H9 (cell line): ENCODE measurements around the gene RGP1. TPM values are rescaled to one million over a fixed set of nuclear protein-coding genes. Genes with fewer than 3 reads are reported as not detected.

ENCODE experiments used
- DNase-seq: peaks from one replicate; pipeline ENCODE4 v3.0.0-alpha.2; 2017
- H2AFZ ChIP-seq: one replicate; pipeline ENCODE4 v1.6.1; 2013; ENCODE audit warnings: mild to moderate bottlenecking, low read length, control low read depth, moderate library complexity
- H2AK5ac ChIP-seq: 2 replicates; pipeline ENCODE4 v1.6.1; 2013; ENCODE audit warnings: low read length, control low read depth, mixed read lengths; ENCODE audit not compliant: insufficient read length
- H2BK120ac ChIP-seq: one replicate; pipeline ENCODE4 v1.6.1; 2013; ENCODE audit warnings: low read depth, mild to moderate bottlenecking, low read length, control low read depth, inconsistent platforms; ENCODE audit not compliant: poor library complexity, severe bottlenecking
- H2BK12ac ChIP-seq: 2 replicates; pipeline ENCODE4 v1.6.1; 2013; ENCODE audit warnings: low read length, control low read depth, mixed read lengths, low read depth; ENCODE audit not compliant: insufficient read length
- H2BK15ac ChIP-seq: 2 replicates; pipeline ENCODE4 v1.6.1; 2013; ENCODE audit warnings: low read depth, low read length, control low read depth
- H2BK20ac ChIP-seq: one replicate; pipeline ENCODE4 v1.6.1; 2013; ENCODE audit warnings: low read depth, mild to moderate bottlenecking, low read length, control low read depth, inconsistent platforms; ENCODE audit not compliant: poor library complexity, severe bottlenecking
- H2BK5ac ChIP-seq: 2 replicates; pipeline ENCODE4 v1.6.1; 2013; ENCODE audit warnings: low read length, control low read depth, mixed read lengths; ENCODE audit not compliant: insufficient read length
- H3K14ac ChIP-seq: 2 replicates; pipeline ENCODE4 v1.6.1; 2013; ENCODE audit warnings: low read length, control low read depth; ENCODE audit not compliant: insufficient read depth
- H3K18ac ChIP-seq: 2 replicates; pipeline ENCODE4 v1.6.1; 2013; ENCODE audit warnings: low read depth, mild to moderate bottlenecking, mixed read lengths, low read length, control low read depth; ENCODE audit not compliant: insufficient read length
- H3K23ac ChIP-seq: 2 replicates; pipeline ENCODE4 v1.6.1; 2013; ENCODE audit warnings: low read length, control low read depth, mixed read lengths, low read depth; ENCODE audit not compliant: insufficient read length
- H3K23me2 ChIP-seq: 2 replicates; pipeline ENCODE4 v1.6.1; 2013; ENCODE audit warnings: low read depth, mild to moderate bottlenecking, mixed read lengths, low read length, control low read depth; ENCODE audit not compliant: insufficient read length, poor library complexity, severe bottlenecking
- H3K27ac ChIP-seq: 2 replicates; pipeline ENCODE4 v1.5.1; 2013; ENCODE audit warnings: low read length, control low read depth, mixed read lengths, low read depth; ENCODE audit not compliant: insufficient read length
- H3K27me3 ChIP-seq: 2 replicates; pipeline ENCODE4 v1.6.1; 2013; ENCODE audit warnings: low read length, control low read depth, inconsistent platforms; ENCODE audit not compliant: insufficient read depth
- H3K4ac ChIP-seq: 2 replicates; pipeline ENCODE4 v1.6.1; 2013; ENCODE audit warnings: low read depth, mild to moderate bottlenecking, control low read depth, inconsistent platforms, low read length, moderate library complexity
- H3K4me1 ChIP-seq: 2 replicates; pipeline ENCODE4 v1.6.1; 2013; ENCODE audit warnings: low read length, control low read depth, inconsistent platforms; ENCODE audit not compliant: insufficient read depth
- H3K4me2 ChIP-seq: 2 replicates; pipeline ENCODE4 v1.6.1; 2013; ENCODE audit warnings: low read length, control low read depth, mixed read lengths; ENCODE audit not compliant: insufficient read length, insufficient read depth
- H3K56ac ChIP-seq: 2 replicates; pipeline ENCODE4 v1.6.1; 2013; ENCODE audit warnings: low read depth, mild to moderate bottlenecking, mixed read lengths, low read length, control low read depth; ENCODE audit not compliant: insufficient read length
- H3K79me1 ChIP-seq: 2 replicates; pipeline ENCODE4 v1.6.1; 2013; ENCODE audit warnings: low read depth, mild to moderate bottlenecking, moderate library complexity, low read length, control low read depth, inconsistent platforms; ENCODE audit not compliant: insufficient read depth, poor library complexity, severe bottlenecking
- H3K79me2 ChIP-seq: 2 replicates; pipeline ENCODE4 v1.6.1; 2013; ENCODE audit warnings: low read length, control low read depth, inconsistent platforms; ENCODE audit not compliant: insufficient read depth
- H3K9ac ChIP-seq: 2 replicates; pipeline ENCODE4 v1.6.1; 2013; ENCODE audit warnings: low read length, control low read depth, mixed read lengths; ENCODE audit not compliant: insufficient read length; ENCODE audit errors: extremely low read depth
- H3K9me3 ChIP-seq: one replicate; pipeline ENCODE4 v1.6.1; 2013; ENCODE audit warnings: low read depth, low read length, inconsistent platforms; ENCODE audit not compliant: control insufficient read depth
- H3T11ph ChIP-seq: one replicate; pipeline ENCODE4 v1.6.1; 2013; ENCODE audit warnings: mild to moderate bottlenecking, low read length, control low read depth, inconsistent platforms
- H4K20me1 ChIP-seq: one replicate; pipeline ENCODE4 v1.6.1; 2013; ENCODE audit not compliant: control insufficient read depth, insufficient read length, insufficient read depth
- H4K5ac ChIP-seq: 2 replicates; pipeline ENCODE4 v1.6.1; 2013; ENCODE audit warnings: low read depth, mild to moderate bottlenecking, mixed read lengths, low read length, control low read depth; ENCODE audit not compliant: insufficient read length
- H4K8ac ChIP-seq: replicated peaks from 2 replicates; pipeline ENCODE4 v1.6.1; 2013; ENCODE audit warnings: low read length, control low read depth, mixed read lengths, low read depth; ENCODE audit not compliant: insufficient read length
- H4K91ac ChIP-seq: 2 replicates; pipeline ENCODE4 v1.6.1; 2013; ENCODE audit warnings: low read depth, mild to moderate bottlenecking, moderate library complexity, mixed read lengths, low read length, control low read depth; ENCODE audit not compliant: insufficient read length
- H3K27ac Mint-ChIP-seq, 3 experiments: 2 replicates in 2 of 3; 3 replicates in 1 of 3; pipeline ENCODE4 v1.8.0; 2020 to 2021; ENCODE audit warnings: mixed read lengths in 3 of 3, mild to moderate bottlenecking in 1 of 3, moderate library complexity in 1 of 3
- H3K27me3 Mint-ChIP-seq: 2 replicates; pipeline ENCODE4 v1.8.0; 2021; ENCODE audit warnings: low read depth, mild to moderate bottlenecking, moderate library complexity, mixed read lengths
- H3K36me3 Mint-ChIP-seq, 3 experiments: 2 replicates in 2 of 3; 3 replicates in 1 of 3; pipeline ENCODE4 v1.8.0; 2020 to 2021; ENCODE audit warnings: low read depth in 3 of 3, mixed read lengths in 3 of 3; ENCODE audit not compliant: insufficient read depth in 1 of 3
- H3K4me1 Mint-ChIP-seq, 2 experiments: 2 replicates each; pipeline ENCODE4 v1.8.0; 2020; ENCODE audit warnings: mixed read lengths in 2 of 2
- H3K4me3 Mint-ChIP-seq, 2 experiments: 2 replicates in 1 of 2; 3 replicates in 1 of 2; pipeline ENCODE4 v1.8.0; 2020 to 2021; ENCODE audit warnings: mild to moderate bottlenecking in 2 of 2, mixed read lengths in 2 of 2, moderate library complexity in 1 of 2
- H3K9me3 Mint-ChIP-seq, 2 experiments: 2 replicates in 1 of 2; 3 replicates in 1 of 2; pipeline ENCODE4 v1.8.0; 2020; ENCODE audit warnings: mild to moderate bottlenecking in 2 of 2, mixed read lengths in 2 of 2, moderate library complexity in 1 of 2
- CTCF ChIP-seq: fragments of 200-600 bp; sonication (generic); conservative IDR thresholded peaks from 3 replicates; pipeline ENCODE4 v1.8.0; 2021; ENCODE audit warnings: antibody characterized with exemption, mild to moderate bottlenecking
- WGBS: extraction: QIAGEN DNeasy Blood & Tissue Kit; methylation state at CpG from one replicate; pipeline ENCODE4 v1.1.7; 2013; ENCODE audit warnings: missing lambda C conversion rate, low lambda C conversion rate, mixed read lengths; ENCODE audit not compliant: insufficient read length; ENCODE audit errors: extremely low coverage; 5-methylcytosine and 5-hydroxymethylcytosine counted together
- total RNA-seq: library from RNA; stranded (reverse); gene quantifications from 2 replicates; pipeline ENCODE4 v1.2.1, GENCODE V29; 2021

The RGP1 gene
- total RNA-seq, 1 experiment from 2014 or later = 25.7 TPM

- H3K79me1 ChIP-seq = no peaks in the 10 kb centered on the region
- H2BK20ac ChIP-seq = no peak within 1 kb of the TSS
- H3K4ac ChIP-seq = no peak within 1 kb of the TSS
- Mint-ChIP-seq H3K27ac (peak within 1 kb of the TSS; percentile 90 to 97 (median 97)), H3K4me1 (peaks cover 15 to 16% of the 10 kb centered on the region in 2 experiments), H3K27me3 (no peaks in the 10 kb centered on the region), H3K4me3 (no peak within 1 kb of the TSS; a peak in 4 of 5 replicates), H3K36me3 (peaks cover 9 to 29% (median 27%) of the 10 kb centered on the region in 3 experiments; a peak in 6 of 7 replicates), H3K9me3 (no peaks in the 10 kb centered on the region)
- no peak within 1 kb of the TSS for H2AFZ ChIP-seq
- no peak within 1 kb of the TSS for H2BK120ac ChIP-seq
- H3K23ac ChIP-seq = no peak within 1 kb of the TSS
- no peak within 1 kb of the TSS for H4K5ac ChIP-seq
- H3K56ac ChIP-seq = no peak within 1 kb of the TSS
- no peak for TF ChIP-seq CTCF
- H2BK5ac ChIP-seq = no peak within 1 kb of the TSS
- peaks cover 22% of the 10 kb centered on the region; the same call in 1 of the 2 replicates for H3K4me1 ChIP-seq
- no peaks in the 10 kb centered on the region for H3K27me3 ChIP-seq
- no peaks in the 10 kb centered on the region for H3K9me3 ChIP-seq
- no peak within 1 kb of the TSS for H2BK15ac ChIP-seq
- H2BK12ac ChIP-seq = no peak within 1 kb of the TSS
- peak within 1 kb of the TSS; percentile 84 for H3K9ac ChIP-seq
- no peak within 1 kb of the TSS for H4K91ac ChIP-seq
- peak within 1 kb of the TSS; percentile 14 for H3K27ac ChIP-seq
- H3K18ac ChIP-seq = peak within 1 kb of the TSS; percentile 76
- H3K23me2 ChIP-seq = peaks cover 7% of the 10 kb centered on the region
- no peak within 1 kb of the TSS for H2AK5ac ChIP-seq
- peak within 1 kb of the TSS; percentile 90 for H3K4me2 ChIP-seq
- no peak within 1 kb of the TSS for H4K8ac ChIP-seq
- no peak within 1 kb of the TSS for H3T11ph ChIP-seq
- peaks cover 6% of the 10 kb centered on the region; the same call in 1 of the 2 replicates for H3K79me2 ChIP-seq
- peak; percentile 97 for DNase-seq
- H3K14ac ChIP-seq = peak within 1 kb of the TSS; percentile 84; the same call in 1 of the 2 replicates
- no CpG with 5 or more reads among the region's 49 CpGs for WGBS
- H4K20me1 ChIP-seq = no peaks in the 10 kb centered on the region
Observed at GRCh38 chr9:35732185-35732799, 16.8 kb upstream of the RGP1 start, which contains the start of the genes CREB3 and TLN1. Gene CREB3, plus strand, starts transcription at chr9:35732666. Its CDS starts 107 bp downstream, at chr9:35732773. Gene TLN1, minus strand, starts transcription at chr9:35732195. Its CDS starts 6,501 bp downstream, at chr9:35725694.
